Adipocyte (in vitro differentiated cells): Measurements from ENCODE around the gene KIF17.

Experiments used
- DNase-seq: peaks from one replicate; pipeline ENCODE4 v3.0.0-alpha.2; 2015; ENCODE audit warnings: low read depth
- H3K27me3 ChIP-seq: replicated peaks from 2 replicates; pipeline ENCODE4 v1.7.0; 2013; ENCODE audit warnings: mild to moderate bottlenecking, low read length, moderate library complexity; ENCODE audit not compliant: control insufficient read depth, insufficient read depth
- H3K36me3 ChIP-seq: 2 replicates; pipeline ENCODE4 v1.7.0; 2013; ENCODE audit warnings: low read length, mild to moderate bottlenecking, moderate library complexity; ENCODE audit not compliant: control insufficient read depth, insufficient read depth, severe bottlenecking
- H3K4me1 ChIP-seq: 2 replicates; pipeline ENCODE4 v1.7.0; 2013; ENCODE audit warnings: mild to moderate bottlenecking, low read length, moderate library complexity; ENCODE audit not compliant: control insufficient read depth, insufficient read depth
- H3K4me3 ChIP-seq: 2 replicates; pipeline ENCODE4 v1.7.0; 2013; ENCODE audit warnings: mild to moderate bottlenecking, low read length, moderate library complexity
- H3K9ac ChIP-seq: 2 replicates; pipeline ENCODE4 v1.7.0; 2013; ENCODE audit warnings: mild to moderate bottlenecking, low read length, moderate library complexity
- H3K9me3 ChIP-seq: 2 replicates; pipeline ENCODE4 v1.7.0; 2013; ENCODE audit warnings: mild to moderate bottlenecking, low read length, moderate library complexity; ENCODE audit not compliant: control insufficient read depth

Gene KIF17

GRCh38 chr1:20632386-20632785 lies 85.4 kb downstream of the KIF17 start:
- H3K27me3 ChIP-seq, result no peaks in the 10 kb centered on the region
- H3K9ac ChIP-seq, result no peak overlapping the region
- DNase-seq, result no peak
- no peaks in the 10 kb centered on the region for H3K9me3 ChIP-seq
- H3K4me3 ChIP-seq, result no peak overlapping the region
- H3K4me1 ChIP-seq, result peaks cover 18% of the 10 kb centered on the region
- H3K36me3 ChIP-seq, result peaks cover 1% of the 10 kb centered on the region

DNA sequence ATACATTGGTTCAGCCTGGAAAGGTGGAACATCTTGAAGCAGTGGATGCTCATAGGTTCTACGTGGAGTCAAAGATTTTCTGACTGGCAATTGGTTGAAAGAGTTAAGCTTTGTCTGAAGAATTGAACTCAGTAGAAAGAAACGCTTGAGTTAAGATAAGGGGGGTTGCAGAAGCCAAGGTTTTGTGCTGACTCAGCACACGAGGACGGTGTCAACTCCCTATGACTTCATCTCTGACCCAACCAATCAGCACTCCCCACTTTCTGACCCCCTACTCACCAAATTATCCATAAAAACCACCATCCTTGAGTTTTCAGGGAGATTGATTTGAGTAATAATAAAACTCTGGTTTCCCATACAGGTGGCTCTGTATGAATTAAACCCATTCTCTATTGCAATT lies 87.1 kb downstream of the KIF17 start:
- Histone ChIP-seq H3K27me3 (no peaks in the 10 kb centered on the region), H3K9me3 (no peaks in the 10 kb centered on the region), H3K36me3 (no peaks in the 10 kb centered on the region), H3K4me3 (no peak overlapping the region), H3K4me1 (peaks cover 18% of the 10 kb centered on the region), H3K9ac (no peak overlapping the region)
- no peak for DNase-seq

DNA sequence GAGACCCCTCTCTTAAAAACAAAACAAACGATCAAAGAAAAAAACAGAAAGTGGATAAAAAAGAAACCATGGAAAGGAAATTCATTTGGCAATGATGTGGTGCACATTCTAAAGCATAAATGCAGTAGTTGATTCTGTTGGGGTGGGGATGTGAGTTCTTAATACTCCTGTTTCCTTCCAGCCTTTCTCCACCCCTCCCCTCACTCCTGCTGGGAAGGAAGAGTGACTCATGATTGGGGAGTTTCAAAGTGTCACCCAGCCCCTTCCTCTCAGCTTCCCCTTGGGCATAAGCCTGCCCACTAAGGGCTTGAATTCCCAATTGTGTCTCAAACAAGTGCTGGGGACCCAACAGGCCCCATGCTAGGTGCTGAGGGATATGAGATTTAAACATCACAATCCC lies 91.3 kb downstream of the KIF17 start:
- Histone ChIP-seq H3K27me3 (no peaks in the 10 kb centered on the region), H3K4me1 (no peaks in the 10 kb centered on the region), H3K4me3 (no peak overlapping the region), H3K36me3 (no peaks in the 10 kb centered on the region), H3K9me3 (no peaks in the 10 kb centered on the region), H3K9ac (no peak overlapping the region)
- DNase-seq, result no peak

- H3K4me3 ChIP-seq, result no peak overlapping the region
- H3K27me3 ChIP-seq, result no peaks in the 10 kb centered on the region
- no peak overlapping the region for H3K9ac ChIP-seq
- H3K4me1 ChIP-seq, result no peaks in the 10 kb centered on the region
- DNase-seq, result no peak
- H3K36me3 ChIP-seq, result no peaks in the 10 kb centered on the region
- H3K9me3 ChIP-seq, result no peaks in the 10 kb centered on the region
Observed at GRCh38 chr1:20626098-20626427, 91.7 kb downstream of the KIF17 start.

DNA sequence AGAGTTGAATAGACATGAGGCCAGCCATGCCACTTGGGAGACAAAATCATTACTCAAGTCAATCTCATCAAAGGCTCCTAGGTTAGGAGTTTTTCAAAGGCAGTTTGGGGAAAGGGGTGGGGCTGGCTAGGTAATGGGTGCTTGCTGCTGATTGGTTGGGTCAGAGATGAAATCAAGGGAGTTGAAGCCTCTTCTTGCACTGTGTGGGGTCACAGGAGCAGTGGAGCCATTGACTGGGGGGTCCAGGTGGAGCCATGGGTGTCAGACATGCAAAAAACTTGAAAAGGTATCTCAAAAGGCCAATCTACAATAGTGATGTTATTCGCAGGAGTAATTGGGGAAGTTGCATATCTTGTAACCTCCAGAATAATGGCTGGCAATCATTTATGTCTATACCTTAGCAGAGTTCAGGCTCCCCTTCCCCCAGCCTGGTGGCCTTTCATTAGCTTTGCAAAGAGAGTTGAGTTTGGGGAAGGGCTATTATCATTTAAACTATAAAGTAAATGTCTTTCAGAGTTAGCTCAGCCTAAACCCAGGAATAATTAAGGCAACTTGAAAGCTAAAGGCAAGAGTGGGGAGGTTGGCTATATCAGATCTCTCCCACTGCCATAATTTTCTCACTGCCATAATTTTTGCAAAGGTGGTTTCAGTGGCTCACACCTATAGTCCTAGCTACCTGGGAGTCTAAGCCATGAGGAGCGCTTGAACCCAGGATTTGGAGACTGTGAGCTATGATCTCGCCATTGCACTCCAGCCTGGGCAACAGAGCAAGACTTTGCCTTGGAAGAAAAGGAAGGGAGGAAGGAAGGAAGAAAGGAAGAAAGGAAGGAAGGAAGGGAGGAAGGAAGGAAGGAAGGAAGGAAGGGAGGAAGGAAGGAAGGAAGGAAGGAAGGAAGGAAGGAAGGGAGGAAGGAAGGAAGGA lies 92.4 kb downstream of the KIF17 start:
- Histone ChIP-seq H3K9ac (no peak overlapping the region), H3K27me3 (no peaks in the 10 kb centered on the region), H3K36me3 (no peaks in the 10 kb centered on the region), H3K4me1 (no peaks in the 10 kb centered on the region), H3K4me3 (no peak overlapping the region), H3K9me3 (no peaks in the 10 kb centered on the region)
- DNase-seq, result no peak

GRCh38 chr1:20624709-20625108 lies 93.1 kb downstream of the KIF17 start:
- Histone ChIP-seq H3K4me1 (no peaks in the 10 kb centered on the region), H3K36me3 (no peaks in the 10 kb centered on the region), H3K9me3 (no peaks in the 10 kb centered on the region), H3K27me3 (no peaks in the 10 kb centered on the region), H3K4me3 (no peak overlapping the region), H3K9ac (no peak overlapping the region)
- DNase-seq, result no peak

DNA sequence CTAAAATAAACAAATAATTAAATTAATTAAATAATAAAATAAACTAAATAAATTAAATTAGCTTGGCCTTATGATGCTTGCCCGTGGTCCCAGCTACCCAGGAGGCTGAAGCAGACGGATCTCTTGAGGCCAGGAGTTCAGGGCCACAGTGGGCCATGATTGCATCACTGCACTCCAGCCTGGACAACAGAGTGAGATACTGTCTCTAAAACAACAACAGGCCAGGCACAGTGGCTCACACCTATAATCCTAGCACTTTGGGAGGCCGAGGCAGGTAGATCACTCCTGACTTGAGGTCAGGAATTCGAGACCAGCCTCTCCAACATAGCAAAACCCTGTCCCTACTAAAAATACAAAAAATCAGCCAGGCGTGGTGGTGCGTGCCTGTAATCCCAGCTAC lies 96.8 kb downstream of the KIF17 start:
- Histone ChIP-seq H3K4me3 (no peak overlapping the region), H3K9ac (no peak overlapping the region), H3K9me3 (no peaks in the 10 kb centered on the region), H3K27me3 (no peaks in the 10 kb centered on the region), H3K36me3 (no peaks in the 10 kb centered on the region), H3K4me1 (peaks cover 6% of the 10 kb centered on the region)
- no peak for DNase-seq

DNA sequence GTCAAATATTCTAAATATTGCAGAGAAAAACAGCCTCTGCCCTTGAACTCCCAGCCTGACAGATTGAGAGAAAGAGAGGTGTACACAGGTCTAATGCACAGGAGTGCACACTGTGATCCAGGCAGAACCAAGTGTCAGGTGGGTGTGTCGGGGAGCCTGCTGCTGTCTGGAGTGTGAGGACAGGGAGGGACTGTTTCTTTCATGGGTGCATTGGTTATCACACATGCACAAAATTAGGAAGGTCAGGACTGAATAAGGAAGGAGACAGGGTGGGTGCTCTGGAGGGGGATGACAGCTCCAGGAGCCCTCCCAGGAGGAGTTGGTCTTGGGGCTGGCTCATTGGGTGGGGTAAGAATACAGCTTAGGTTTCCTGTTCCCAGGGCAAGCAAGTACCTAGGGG lies 97.8 kb downstream of the KIF17 start:
- H3K4me1 ChIP-seq, result peaks cover 7% of the 10 kb centered on the region
- H3K4me3 ChIP-seq, result no peak overlapping the region
- no peak overlapping the region for H3K9ac ChIP-seq
- no peaks in the 10 kb centered on the region for H3K36me3 ChIP-seq
- DNase-seq, result no peak
- no peaks in the 10 kb centered on the region for H3K9me3 ChIP-seq
- H3K27me3 ChIP-seq, result no peaks in the 10 kb centered on the region

DNA sequence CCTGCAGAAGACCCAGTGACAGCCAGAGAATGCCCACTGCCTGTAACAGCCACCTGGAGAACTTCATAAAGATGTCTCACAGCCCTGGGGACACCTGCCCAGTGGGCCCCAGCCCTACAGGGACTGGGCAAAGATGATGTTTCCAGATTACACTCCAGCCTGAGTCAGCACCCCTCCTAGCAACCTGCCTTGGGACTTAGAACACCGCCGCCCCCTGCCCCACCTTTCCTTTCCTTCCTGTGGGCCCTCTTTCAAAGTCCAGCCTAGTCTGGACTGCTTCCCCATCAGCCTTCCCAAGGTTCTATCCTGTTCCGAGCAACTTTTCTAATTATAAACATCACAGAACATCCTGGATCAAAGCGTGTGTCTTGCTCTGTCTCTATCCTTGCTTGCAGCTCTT lies 99.3 kb downstream of the KIF17 start:
- no peak overlapping the region for H3K4me3 ChIP-seq
- H3K4me1 ChIP-seq, result peaks cover 16% of the 10 kb centered on the region
- no peaks in the 10 kb centered on the region for H3K36me3 ChIP-seq
- H3K9ac ChIP-seq, result no peak overlapping the region
- no peaks in the 10 kb centered on the region for H3K27me3 ChIP-seq
- no peaks in the 10 kb centered on the region for H3K9me3 ChIP-seq
- DNase-seq, result no peak

GRCh38 chr1:20616847-20617487 lies 100.8 kb downstream of the KIF17 start:
- Histone ChIP-seq H3K4me1 (peaks cover 24% of the 10 kb centered on the region), H3K4me3 (peak overlapping the region; percentile 52), H3K9me3 (no peaks in the 10 kb centered on the region), H3K36me3 (no peaks in the 10 kb centered on the region), H3K27me3 (no peaks in the 10 kb centered on the region), H3K9ac (peak overlapping the region; percentile 10)
- no peak for DNase-seq

- H3K36me3 ChIP-seq, result no peaks in the 10 kb centered on the region
- peak overlapping the region; percentile 52 for H3K4me3 ChIP-seq
- H3K9me3 ChIP-seq, result no peaks in the 10 kb centered on the region
- no peak for DNase-seq
- peaks cover 24% of the 10 kb centered on the region for H3K4me1 ChIP-seq
- peak overlapping the region; percentile 10 for H3K9ac ChIP-seq
- no peaks in the 10 kb centered on the region for H3K27me3 ChIP-seq
Observed at GRCh38 chr1:20615946-20616846, 101.6 kb downstream of the KIF17 start.
